ENCODE data around the gene TMEM30A. TPM values are rescaled to one million over a fixed set of nuclear protein-coding genes. Genes with fewer than 3 reads are reported as not detected.

Gene TMEM30A
- total RNA-seq, 2 experiments from 2014 or later, result 39.7 to 39.9 TPM

DNA sequence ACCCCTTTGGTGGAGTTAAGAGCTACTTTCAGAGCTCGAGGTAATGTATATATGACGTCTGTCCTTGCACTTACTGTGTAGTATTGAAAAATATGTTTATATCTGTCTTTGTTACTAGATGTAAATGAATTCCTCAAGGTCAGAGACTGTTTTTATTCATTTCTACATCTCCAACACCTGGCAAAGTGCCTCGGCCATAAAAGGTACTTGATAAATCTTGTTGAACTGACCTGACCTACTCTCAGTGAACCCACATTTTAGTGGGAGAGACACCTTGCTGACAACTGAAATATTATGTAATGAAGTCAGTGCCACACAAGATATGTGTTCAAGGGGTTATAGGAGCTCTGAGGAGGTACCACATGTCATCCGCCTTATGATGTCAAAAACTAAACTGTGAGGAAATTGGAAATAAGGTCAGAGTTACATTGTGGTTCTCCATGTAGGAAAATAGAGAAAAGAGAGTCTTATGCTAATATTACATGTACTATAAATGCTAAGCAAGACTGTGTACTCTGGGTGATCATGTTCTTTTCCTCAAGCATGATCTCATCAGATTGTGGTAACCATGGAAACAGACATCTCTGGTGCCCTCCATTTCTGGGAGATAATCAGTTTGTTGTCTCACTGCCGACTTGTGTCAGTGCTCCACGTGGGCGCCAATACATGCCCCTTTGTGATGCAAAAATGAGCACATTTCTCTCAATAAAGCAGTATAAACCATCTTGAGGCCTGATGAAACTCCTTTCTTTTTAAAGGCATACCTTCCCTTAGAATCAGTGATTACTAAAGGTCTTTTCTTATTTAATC is 5.7 kb upstream of the TMEM30A start:
- POLR2A ChIA-PET, result no interaction called here
- Mint-ChIP-seq H3K36me3 (ENCODE audit: low read depth) (peaks cover 8% of the 10 kb centered on the region), H3K27me3 (no peaks in the 10 kb centered on the region)

DNA sequence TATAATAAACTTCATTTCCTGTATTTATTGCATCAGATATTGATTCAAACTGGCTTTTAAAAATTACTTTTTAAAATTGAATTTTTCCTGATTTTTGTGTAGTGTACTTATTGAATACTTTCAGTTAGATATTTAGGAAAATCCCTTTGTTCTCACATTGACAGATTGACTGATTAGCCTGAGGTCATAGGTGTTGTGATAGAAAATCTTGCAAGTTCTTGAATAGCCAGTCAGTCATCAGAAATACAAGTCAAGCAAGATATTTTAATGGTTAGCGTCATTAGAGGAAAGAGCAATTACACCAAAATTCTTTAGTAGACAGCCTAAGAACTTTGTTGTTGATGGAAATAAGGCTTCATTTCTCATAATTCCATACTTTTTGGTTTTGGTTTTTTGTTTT is 3.4 kb upstream of the TMEM30A start:
- intact Hi-C loops (cut with micrococcal nuclease), result no loop called here
- POLR2A ChIA-PET, result no interaction called here
- TF ChIP-seq, protein P1, sequence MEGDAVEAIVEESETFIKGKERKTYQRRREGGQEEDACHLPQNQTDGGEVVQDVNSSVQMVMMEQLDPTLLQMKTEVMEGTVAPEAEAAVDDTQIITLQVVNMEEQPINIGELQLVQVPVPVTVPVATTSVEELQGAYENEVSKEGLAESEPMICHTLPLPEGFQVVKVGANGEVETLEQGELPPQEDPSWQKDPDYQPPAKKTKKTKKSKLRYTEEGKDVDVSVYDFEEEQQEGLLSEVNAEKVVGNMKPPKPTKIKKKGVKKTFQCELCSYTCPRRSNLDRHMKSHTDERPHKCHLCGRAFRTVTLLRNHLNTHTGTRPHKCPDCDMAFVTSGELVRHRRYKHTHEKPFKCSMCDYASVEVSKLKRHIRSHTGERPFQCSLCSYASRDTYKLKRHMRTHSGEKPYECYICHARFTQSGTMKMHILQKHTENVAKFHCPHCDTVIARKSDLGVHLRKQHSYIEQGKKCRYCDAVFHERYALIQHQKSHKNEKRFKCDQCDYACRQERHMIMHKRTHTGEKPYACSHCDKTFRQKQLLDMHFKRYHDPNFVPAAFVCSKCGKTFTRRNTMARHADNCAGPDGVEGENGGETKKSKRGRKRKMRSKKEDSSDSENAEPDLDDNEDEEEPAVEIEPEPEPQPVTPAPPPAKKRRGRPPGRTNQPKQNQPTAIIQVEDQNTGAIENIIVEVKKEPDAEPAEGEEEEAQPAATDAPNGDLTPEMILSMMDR (IDR thresholded peaks at IDR 0.05), result no peak
- Mint-ChIP-seq H3K4me1 (ENCODE audit: low read depth) (peaks cover 29% of the 10 kb centered on the region), H3K9me3 (no peaks in the 10 kb centered on the region), H3K27ac (peak overlapping the region; percentile 76), H3K36me3 (ENCODE audit: low read depth) (peaks cover 8% of the 10 kb centered on the region), H3K4me3 (no peak overlapping the region), H3K27me3 (no peaks in the 10 kb centered on the region)
- no peak for ATAC-seq
- no peak for DNase-seq
- CTCF ChIA-PET, result interaction anchor here (1.3 kb wide), 1 partner anchor 20 kb away, joined by 3 read pairs; no protein-coding TSS in a partner anchor

More for the DNA sequence above, 5.7 kb upstream of the TMEM30A start:
- Mint-ChIP-seq H3K9me3 (no peaks in the 10 kb centered on the region), H3K4me3 (no peak overlapping the region), H3K27ac (no peak overlapping the region), H3K4me1 (ENCODE audit: low read depth) (peaks cover 29% of the 10 kb centered on the region)
- CTCF ChIA-PET, result no interaction called here
- ATAC-seq (no peak), DNase-seq (no peak)
- TF ChIP-seq, protein P1 (IDR thresholded peaks at IDR 0.05), result no peak
- intact Hi-C loops (cut with micrococcal nuclease), result no loop called here

DNA sequence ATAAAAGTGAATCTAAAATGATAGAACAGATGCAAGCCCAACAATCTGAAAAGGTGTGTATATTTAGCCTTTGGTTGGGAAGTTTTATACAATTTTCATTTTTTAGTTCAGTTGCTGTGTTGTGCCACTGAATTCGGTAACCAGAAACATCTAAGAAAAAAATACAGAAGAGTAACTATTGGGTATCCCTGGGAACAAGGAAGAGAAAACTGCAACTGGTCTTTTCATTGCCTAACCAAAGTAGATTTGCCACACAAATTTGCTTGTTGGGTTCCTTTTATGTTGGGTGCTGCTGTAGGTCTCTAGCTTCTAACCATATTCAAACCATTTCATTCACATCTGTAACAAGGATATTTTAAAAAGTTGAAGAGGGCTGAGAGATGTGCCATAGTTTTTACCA is 2.8 kb upstream of the TMEM30A start:
- H3K4me3 Mint-ChIP-seq, result no peak overlapping the region
- peaks cover 29% of the 10 kb centered on the region for H3K4me1 Mint-ChIP-seq (ENCODE audit: low read depth)
- ChIA-PET CTCF (interaction anchor here (1.3 kb wide), 1 partner anchor 19 kb away, joined by 3 read pairs; no protein-coding TSS in a partner anchor), POLR2A (no interaction called here)
- DNase-seq, result no peak
- no peaks in the 10 kb centered on the region for H3K27me3 Mint-ChIP-seq
- no peaks in the 10 kb centered on the region for H3K9me3 Mint-ChIP-seq
- intact Hi-C loops (cut with micrococcal nuclease), result no loop called here
- no peak for ATAC-seq
- peak overlapping the region; percentile 76 for H3K27ac Mint-ChIP-seq
- peaks cover 8% of the 10 kb centered on the region for H3K36me3 Mint-ChIP-seq (ENCODE audit: low read depth)
- TF ChIP-seq, protein P1 (IDR thresholded peaks at IDR 0.05), result no peak

DNA sequence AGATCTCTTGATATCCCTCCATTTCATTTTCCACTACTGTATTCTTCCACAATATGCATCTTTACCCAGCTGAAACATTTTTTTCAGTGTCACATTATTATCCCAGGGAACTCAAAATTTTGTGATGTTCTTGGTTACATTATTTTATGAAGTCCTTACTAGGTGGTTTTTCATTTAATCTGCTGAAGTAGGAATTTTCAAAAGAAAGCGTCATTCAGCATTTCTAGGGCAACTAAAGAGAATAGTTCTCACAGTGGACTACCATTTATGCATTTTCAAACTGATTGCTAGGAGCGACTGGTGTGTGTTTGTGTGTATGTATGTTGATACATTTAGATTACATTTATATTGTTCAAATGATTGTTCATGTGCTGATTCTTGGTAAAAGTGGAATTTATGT is 2.4 kb upstream of the TMEM30A start:
- CTCF ChIA-PET, result interaction anchor here (1.3 kb wide), 1 partner anchor 19 kb away, joined by 3 read pairs; no protein-coding TSS in a partner anchor
- Mint-ChIP-seq H3K27me3 (no peaks in the 10 kb centered on the region), H3K4me3 (no peak overlapping the region), H3K4me1 (ENCODE audit: low read depth) (peaks cover 29% of the 10 kb centered on the region), H3K27ac (peak overlapping the region; percentile 76), H3K9me3 (no peaks in the 10 kb centered on the region), H3K36me3 (ENCODE audit: low read depth) (peaks cover 8% of the 10 kb centered on the region)
- TF ChIP-seq, protein P1 (IDR thresholded peaks at IDR 0.05), result no peak
- intact Hi-C loops (cut with micrococcal nuclease), result no loop called here
- ATAC-seq (no peak), DNase-seq (no peak)
- POLR2A ChIA-PET, result no interaction called here

DNA sequence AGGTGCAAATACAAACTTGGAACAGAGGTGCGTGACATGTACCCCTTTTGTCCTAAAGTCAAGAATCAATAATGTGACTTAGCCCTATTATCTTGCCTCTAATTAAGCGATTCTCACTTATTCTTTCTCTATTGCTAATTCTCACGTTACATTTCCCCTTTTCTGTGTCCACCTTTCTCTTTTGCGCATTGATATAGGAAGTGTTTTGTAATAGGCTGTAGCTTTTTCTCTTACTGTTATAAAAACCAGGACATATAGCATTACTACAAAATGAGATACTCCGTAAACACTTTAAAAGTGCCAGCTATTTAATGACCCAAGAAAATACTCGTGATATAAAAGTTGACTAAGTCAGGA is 669 bp upstream of the TMEM30A start:
- Mint-ChIP-seq H3K36me3 (ENCODE audit: low read depth) (peaks cover 8% of the 10 kb centered on the region), H3K27me3 (no peaks in the 10 kb centered on the region), H3K9me3 (no peaks in the 10 kb centered on the region), H3K27ac (no peak overlapping the region), H3K4me1 (ENCODE audit: low read depth) (peaks cover 38% of the 10 kb centered on the region), H3K4me3 (no peak overlapping the region)
- DNase-seq, result no peak
- CTCF ChIA-PET, result interaction anchor here (0.6 to 4.2 kb wide), 3 partner anchors 12 to 76 kb away, joined by 3 to 41 read pairs (median 12); no protein-coding TSS in a partner anchor
- intact Hi-C loops (cut with micrococcal nuclease), result loop anchor here (2.0 kb wide), 1 partner anchor 42 kb away; the partner anchor contains the start of gene COX7A2
- no peak for ATAC-seq
- TF ChIP-seq, protein P1 (IDR thresholded peaks at IDR 0.05), result no peak
- POLR2A ChIA-PET, result interaction anchor here (0.6 to 2.6 kb wide), 4 partner anchors 9 to 316 kb away, joined by 3 to 22 read pairs (median 4); partner anchors contain the start of genes COX7A2 and SENP6

Data from activated CD8-positive, alpha-beta T cell treated with anti-CD3 and anti-CD28 coated beads for 36 hours (primary cell).